Measurements from ENCODE around the gene SULF2.

The SULF2 gene

DNA sequence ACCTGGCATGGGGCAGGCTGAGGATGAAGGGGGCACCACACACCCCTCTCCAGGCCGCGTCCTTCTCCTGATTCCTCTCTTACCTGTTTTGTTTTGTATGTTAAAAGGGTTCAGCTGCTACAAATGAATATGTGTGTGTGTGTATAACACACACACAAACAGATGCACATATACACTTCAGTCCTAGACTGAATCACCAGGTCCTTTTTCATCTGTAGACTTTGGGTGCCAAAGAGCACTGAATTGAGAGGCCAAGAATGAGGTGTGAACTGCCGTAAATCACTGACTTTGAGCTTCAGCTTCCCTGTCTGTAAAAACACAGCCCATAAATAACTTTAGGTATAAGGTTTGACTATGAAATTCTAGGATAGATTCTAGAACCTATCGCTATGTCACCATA, 40.5 kb downstream of the SULF2 start:
- Histone ChIP-seq H3K27me3 (no peaks in the 10 kb centered on the region), H3K4me3 (no peak overlapping the region), H3K36me3 (peaks cover 0 to 8% (median 0%) of the 10 kb centered on the region in 11 experiments; a peak in 1 of 22 replicates), H3K27ac (no peak overlapping the region), H3K9ac (no peak overlapping the region), H3K4me2 (no peak overlapping the region), H3K4me1 (peaks cover 17 to 56% (median 31%) of the 10 kb centered on the region in 10 experiments), H3K9me3 (replicated peaks in 1 of 11) (no peaks in the 10 kb centered on the region), H4K20me1 (no peaks in the 10 kb centered on the region)
- no peak for TF ChIP-seq Cebpa-rat (IDR thresholded peaks at IDR 0.05)

DNA sequence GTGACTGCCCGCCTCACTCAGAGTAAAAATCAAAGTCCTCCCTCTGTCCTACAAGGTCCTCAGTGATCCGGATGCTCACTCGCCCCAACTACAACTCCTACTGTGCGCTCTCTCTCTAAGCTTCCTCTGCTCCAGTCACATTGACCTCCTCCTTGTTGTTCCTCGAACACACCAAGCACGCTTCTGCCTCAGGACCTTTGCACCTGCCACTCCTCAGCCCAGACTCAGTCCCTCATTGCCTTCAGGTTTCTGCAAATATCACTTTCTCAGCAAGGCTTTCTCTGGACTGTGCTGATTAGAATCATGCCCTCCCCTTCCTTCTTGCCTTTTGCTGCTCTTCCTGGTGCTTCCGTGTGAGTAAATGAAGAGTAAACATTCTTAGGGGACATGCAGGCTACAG, 41.6 kb downstream of the SULF2 start:
- Histone ChIP-seq H3K9ac (no peak overlapping the region), H3K9me3 (replicated peaks in 1 of 11) (peaks cover 0 to 8% (median 2%) of the 10 kb centered on the region in 11 experiments; a peak in 8 of 22 replicates), H3K27ac (no peak overlapping the region), H4K20me1 (no peaks in the 10 kb centered on the region), H3K4me2 (no peak overlapping the region), H3K27me3 (no peaks in the 10 kb centered on the region), H3K4me3 (no peak overlapping the region), H3K36me3 (peaks cover 0 to 15% (median 0%) of the 10 kb centered on the region in 11 experiments; a peak in 1 of 22 replicates), H3K4me1 (peaks cover 6 to 47% (median 20%) of the 10 kb centered on the region in 10 experiments)
- no peak for TF ChIP-seq Cebpa-rat (IDR thresholded peaks at IDR 0.05)

DNA sequence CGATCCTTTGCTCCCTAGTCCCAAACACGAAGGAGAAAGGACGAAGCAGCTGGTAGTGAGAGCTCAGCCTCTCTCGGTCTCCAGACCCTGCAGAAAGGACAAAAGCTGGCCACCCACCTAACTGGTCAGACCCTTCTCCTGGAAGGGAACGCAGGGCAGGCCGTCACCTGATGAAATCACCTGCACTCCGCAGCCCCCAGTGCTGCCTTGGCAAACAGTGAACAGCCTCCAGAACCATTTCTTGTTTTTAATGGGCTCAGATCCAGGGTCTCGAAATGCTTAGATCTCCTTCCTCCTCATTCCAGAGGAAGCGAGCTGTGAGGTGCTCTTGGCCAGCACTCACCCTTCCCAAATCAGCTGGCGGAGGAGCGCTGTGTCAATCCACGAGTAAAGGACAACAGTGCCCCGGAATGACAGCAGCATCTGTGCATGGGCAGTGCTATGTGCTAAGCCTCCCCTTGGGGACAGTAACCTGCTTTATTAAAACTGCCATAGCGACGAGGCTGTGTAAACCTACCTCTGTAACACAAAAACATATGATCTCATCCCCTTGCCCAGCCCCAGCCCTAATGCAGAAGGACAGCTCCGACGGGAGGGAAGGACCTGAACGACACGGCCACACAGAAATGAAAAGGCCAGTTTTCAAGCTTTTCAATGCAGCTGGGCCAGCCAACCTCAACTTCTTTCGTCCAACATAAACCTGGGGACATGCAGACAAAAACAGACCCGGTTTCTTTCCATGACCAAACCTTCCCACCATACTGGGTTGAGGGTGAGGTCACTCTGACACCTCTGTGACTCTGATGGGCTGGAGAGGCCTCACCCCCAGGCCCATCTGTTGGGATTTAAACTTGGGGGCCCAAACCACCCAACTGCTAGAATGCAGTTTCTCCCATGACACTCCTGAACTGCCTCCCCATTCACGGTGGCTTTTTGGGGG, 43.3 kb downstream of the SULF2 start:
- peaks cover 0 to 25% (median 0%) of the 10 kb centered on the region in 11 experiments; a peak in 4 of 22 replicates for H3K36me3 ChIP-seq
- H3K27me3 ChIP-seq, result no peaks in the 10 kb centered on the region
- H3K9me3 ChIP-seq (replicated peaks in 1 of 11), result peaks cover 0 to 19% (median 6%) of the 10 kb centered on the region in 11 experiments; a peak in 12 of 22 replicates
- TF ChIP-seq Cebpa-rat (IDR thresholded peaks at IDR 0.05), result no peak
- H3K4me2 ChIP-seq, result peak overlapping the region in 3 of 11 experiments; percentile 33 to 58 (median 47); a peak in 4 of 22 replicates
- no peak overlapping the region for H3K4me3 ChIP-seq
- H3K9ac ChIP-seq, result no peak overlapping the region
- peaks cover 0 to 38% (median 6%) of the 10 kb centered on the region in 10 experiments; a peak in 10 of 20 replicates for H3K4me1 ChIP-seq
- peak overlapping the region in 2 of 11 experiments; percentile 5 to 37; a peak in 3 of 22 replicates for H3K27ac ChIP-seq
- H4K20me1 ChIP-seq, result no peaks in the 10 kb centered on the region

DNA sequence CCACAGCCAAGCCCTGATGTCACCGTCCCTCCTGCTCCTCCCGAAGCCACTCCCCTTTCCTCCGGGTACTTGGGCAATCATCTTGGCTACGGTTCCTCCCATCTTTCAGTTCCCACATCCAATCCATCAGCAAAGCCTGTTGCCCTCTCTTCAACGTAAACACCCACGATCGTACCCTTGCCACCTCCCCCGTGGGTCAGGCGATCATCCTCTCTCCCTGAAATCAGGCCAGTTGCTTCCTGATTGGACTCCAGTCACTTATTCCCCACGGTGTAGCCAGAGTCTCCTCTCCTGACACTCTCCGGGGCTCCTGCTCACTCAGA, 44.5 kb downstream of the SULF2 start:
- Histone ChIP-seq H3K36me3 (peaks cover 0 to 32% (median 0%) of the 10 kb centered on the region in 11 experiments; a peak in 5 of 22 replicates), H3K4me3 (no peak overlapping the region), H4K20me1 (no peaks in the 10 kb centered on the region), H3K4me2 (peak overlapping the region in 5 of 11 experiments; percentile 33 to 58 (median 54); a peak in 9 of 22 replicates), H3K9ac (no peak overlapping the region; a peak in 1 of 22 replicates), H3K27ac (peak overlapping the region in 3 of 11 experiments; percentile 23 to 37 (median 29); a peak in 6 of 22 replicates), H3K27me3 (no peaks in the 10 kb centered on the region), H3K4me1 (peaks cover 0 to 49% (median 17%) of the 10 kb centered on the region in 10 experiments; a peak in 16 of 20 replicates), H3K9me3 (replicated peaks in 1 of 11) (peaks cover 0 to 30% (median 6%) of the 10 kb centered on the region in 11 experiments; a peak in 12 of 22 replicates)
- no peak for TF ChIP-seq Cebpa-rat (IDR thresholded peaks at IDR 0.05)

DNA sequence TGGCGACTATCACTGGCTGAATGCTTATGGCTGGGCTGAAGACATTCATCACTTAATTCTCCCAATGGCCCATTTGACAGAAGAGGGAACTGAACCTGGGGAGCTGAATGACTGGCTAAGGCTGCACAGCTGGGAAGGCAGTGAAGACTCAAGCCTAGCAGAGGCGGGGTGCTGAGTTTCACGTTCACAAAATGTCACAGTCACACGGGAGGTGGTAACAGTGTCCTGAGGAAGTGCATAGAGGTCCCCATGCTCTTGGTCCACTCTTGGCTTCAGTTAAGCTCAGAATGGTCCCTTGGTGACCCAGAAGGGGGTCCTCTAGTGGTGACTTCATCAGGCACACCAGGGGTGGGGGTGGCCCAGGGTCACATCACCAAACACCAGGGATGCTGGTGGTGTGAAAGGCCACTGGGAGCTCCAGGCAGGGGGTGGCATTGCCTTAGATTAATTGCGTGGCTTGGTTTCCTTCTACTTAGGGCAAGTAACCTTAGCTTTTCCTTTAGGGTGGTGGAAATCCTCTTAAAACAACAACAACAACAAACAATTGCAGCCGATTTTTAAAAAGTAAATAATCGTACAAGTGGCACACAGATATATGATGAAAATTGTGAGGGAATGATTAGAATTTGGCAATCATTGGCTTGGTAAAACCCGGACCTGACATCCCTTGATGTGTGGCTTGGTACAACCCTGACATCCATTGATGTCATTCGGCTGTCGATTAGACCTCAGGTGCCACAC, 45.0 kb downstream of the SULF2 start:
- no peak for TF ChIP-seq Cebpa-rat (IDR thresholded peaks at IDR 0.05)
- Histone ChIP-seq H3K4me3 (no peak overlapping the region), H4K20me1 (no peaks in the 10 kb centered on the region), H3K27ac (peak overlapping the region in 3 of 11 experiments; percentile 29 to 37 (median 36); a peak in 6 of 22 replicates), H3K27me3 (no peaks in the 10 kb centered on the region), H3K9me3 (replicated peaks in 1 of 11) (peaks cover 0 to 35% (median 6%) of the 10 kb centered on the region in 11 experiments; a peak in 12 of 22 replicates), H3K36me3 (peaks cover 0 to 35% (median 0%) of the 10 kb centered on the region in 11 experiments; a peak in 5 of 22 replicates), H3K4me1 (peaks cover 5 to 54% (median 22%) of the 10 kb centered on the region in 10 experiments), H3K4me2 (peak overlapping the region in 5 of 11 experiments; percentile 33 to 58 (median 54); a peak in 9 of 22 replicates), H3K9ac (no peak overlapping the region)

DNA sequence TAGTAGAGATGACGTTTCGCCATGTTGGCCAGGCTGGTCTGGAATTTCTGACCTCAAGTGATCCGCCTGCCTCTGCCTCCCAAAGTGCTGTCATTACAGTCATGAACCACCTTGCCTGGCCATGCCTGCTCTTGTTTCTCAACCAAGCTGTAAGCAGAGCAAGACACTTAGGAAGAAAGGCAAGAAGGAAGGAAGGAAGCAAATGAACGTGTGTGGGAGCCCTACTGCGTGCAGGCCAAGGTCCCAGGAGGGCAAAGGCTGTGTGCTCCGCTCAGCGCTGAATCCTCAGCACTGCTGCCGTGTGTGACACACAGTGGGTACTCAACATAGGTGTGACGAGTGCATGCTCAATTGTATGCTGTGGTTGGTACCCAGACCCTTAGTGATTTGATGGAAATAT, 47.4 kb downstream of the SULF2 start:
- Histone ChIP-seq H3K36me3 (peaks cover 0 to 49% (median 0%) of the 10 kb centered on the region in 11 experiments; a peak in 5 of 22 replicates), H3K27me3 (no peaks in the 10 kb centered on the region), H3K27ac (no peak overlapping the region), H3K4me1 (peaks cover 6 to 59% (median 25%) of the 10 kb centered on the region in 10 experiments), H3K9me3 (replicated peaks in 1 of 11) (peaks cover 0 to 46% (median 6%) of the 10 kb centered on the region in 11 experiments; a peak in 13 of 22 replicates), H4K20me1 (no peaks in the 10 kb centered on the region), H3K4me2 (no peak overlapping the region), H3K9ac (no peak overlapping the region), H3K4me3 (no peak overlapping the region)
- TF ChIP-seq Cebpa-rat (IDR thresholded peaks at IDR 0.05), result no peak

DNA sequence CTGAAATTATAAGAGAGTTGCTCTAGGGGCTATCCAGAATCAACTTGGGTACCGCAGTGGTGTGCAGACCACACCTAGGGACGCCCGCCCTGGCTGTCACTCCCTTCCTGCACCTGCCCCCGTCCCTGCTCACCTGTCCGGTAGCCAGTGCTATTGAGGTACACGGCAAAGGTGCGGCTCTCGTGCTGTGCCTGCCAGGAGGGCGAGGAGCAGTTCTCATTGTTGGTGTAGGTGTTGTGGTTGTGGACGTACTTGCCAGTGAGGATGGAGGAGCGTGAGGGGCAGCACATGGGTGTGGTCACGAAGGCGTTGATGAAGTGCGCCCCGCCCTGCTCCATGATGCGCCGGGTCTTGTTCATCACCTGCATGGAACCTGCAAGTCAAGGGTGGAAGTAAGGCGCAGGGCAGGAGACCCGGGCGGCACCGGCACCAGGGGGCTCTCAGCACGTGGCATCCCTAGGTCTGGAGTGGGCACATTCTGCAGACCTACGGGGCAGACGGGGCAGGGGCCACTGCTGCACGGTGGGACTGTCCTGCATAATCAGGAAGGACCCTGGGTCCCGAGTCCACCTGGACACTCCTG, 48.6 kb downstream of the SULF2 start:
- no peaks in the 10 kb centered on the region for H3K27me3 ChIP-seq
- no peak for TF ChIP-seq Cebpa-rat (IDR thresholded peaks at IDR 0.05)
- peak overlapping the region in 6 of 11 experiments; percentile 13 to 64 (median 40); a peak in 9 of 22 replicates for H3K27ac ChIP-seq
- peaks cover 6 to 56% (median 29%) of the 10 kb centered on the region in 10 experiments for H3K4me1 ChIP-seq
- H3K4me2 ChIP-seq, result peak overlapping the region in 7 of 11 experiments; percentile 49 to 69 (median 61); a peak in 13 of 22 replicates
- no peaks in the 10 kb centered on the region for H4K20me1 ChIP-seq
- no peak overlapping the region for H3K4me3 ChIP-seq
- H3K9me3 ChIP-seq (replicated peaks in 1 of 11), result peaks cover 0 to 46% (median 6%) of the 10 kb centered on the region in 11 experiments; a peak in 13 of 22 replicates
- H3K9ac ChIP-seq, result no peak overlapping the region
- H3K36me3 ChIP-seq, result peaks cover 0 to 60% (median 0%) of the 10 kb centered on the region in 11 experiments; a peak in 6 of 22 replicates

All from BLaER1 treated with 17β-estradiol and CSF1 and Interleukin-3, amounts not matched to agents 10 nM and 100 nM (cell line).